ENCODE measurements around the gene METTL16.

Gene METTL16

DNA sequence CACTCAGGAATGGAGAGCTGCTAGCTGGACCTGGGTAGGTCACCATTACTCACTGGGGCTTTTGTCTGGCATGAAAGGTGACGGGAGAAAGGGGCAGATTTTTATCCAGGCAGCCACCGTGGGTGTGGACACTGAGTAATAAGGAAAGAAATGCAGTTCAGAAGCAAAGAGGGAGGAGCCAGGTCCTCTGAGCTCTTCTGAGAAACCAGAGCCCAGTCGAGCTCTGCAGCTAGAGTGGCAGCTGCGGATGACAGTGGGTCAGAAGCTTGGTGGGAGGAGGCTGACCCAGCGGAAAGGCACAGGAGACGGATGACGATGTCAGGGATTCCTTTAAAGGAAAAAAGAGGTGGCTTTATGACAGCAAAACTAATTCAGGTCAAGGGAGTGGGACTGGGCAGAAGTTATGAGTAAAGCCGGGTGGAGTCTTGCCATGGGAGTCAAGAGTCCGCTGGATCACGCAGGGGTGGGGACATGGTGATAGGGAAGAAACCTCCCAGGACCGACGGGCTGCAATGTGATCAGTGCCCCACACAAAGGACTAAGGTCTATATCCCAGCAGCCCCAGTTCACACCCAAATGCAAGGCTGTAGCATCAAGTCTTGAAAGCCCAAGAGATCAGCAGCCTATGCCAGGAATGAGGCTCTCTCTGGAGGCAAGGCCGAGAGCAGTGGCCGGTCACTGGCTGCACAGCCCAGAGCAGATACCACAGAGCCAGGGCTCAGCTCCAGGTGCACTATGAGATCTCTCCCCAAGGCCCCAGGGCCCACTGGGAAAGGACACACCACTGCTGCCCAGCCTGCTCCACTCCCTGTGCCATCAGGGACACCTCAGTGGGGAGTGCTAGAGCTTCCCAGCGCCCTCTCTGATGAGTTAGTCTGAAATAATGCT lies 104.5 kb downstream of the METTL16 start:
- no peak for DNase-seq

DNA sequence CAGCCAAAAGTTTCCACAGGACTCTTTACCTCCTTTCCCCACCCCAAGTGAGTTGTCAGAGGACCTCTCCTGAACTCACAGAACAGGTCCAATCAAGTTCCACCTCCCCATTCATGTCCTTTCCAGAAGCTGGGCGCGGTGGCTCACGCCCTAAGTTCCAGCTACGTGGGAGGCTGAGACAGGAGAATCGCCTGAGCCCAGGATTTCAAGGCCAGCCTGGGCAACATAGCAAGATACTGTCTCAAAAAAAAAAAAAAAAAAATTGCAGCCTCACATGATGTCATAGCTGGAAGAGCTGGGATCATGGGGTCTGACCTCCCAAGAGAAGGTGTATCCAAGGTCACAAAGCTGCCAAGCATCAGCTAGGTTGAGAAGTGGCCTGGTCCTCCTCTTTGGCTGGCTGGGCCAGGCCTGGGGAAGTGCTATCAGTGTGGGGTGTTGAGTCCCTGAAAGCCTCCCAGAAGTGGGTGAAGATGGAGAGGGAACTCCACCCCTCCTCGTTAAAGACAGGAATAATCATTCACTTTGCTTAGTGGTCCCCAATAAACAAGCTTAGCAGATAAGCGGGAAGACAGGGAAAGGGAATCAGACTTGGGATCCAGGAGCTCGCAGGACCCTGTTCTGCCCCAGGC lies 105.3 kb downstream of the METTL16 start:
- DNase-seq, result no peak

DNA sequence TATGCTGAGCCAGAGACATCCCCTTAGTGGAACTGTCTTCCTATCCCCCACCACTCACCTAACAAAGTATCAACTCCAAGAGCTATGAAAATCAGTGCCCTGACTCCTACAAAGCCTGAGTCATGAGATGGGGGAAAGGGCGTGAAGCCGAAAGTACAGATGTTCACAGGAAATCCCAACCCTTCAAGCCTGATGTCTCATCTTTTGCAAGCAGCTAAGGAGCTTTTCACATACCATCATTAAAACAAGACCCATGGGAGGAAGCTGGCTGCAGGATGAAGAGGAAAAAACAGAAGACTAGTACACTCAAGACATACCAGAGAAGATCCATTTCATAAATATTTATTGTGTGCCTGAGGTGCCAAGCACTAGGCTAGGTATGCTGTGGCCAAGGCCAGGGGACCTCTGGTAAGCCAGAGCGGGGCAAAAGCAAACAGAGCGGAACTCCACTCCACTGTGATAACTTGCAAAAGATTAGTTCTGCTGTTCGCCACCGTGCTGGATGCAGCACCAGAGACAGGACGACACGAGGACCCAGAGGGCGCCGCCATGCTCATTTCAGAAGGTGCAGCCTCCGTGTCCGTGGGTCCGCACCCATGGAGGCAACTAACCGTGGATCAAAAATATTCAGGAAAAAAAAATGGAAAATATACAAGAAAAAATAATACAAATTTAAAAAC lies 106.3 kb downstream of the METTL16 start:
- no peak for DNase-seq

DNA sequence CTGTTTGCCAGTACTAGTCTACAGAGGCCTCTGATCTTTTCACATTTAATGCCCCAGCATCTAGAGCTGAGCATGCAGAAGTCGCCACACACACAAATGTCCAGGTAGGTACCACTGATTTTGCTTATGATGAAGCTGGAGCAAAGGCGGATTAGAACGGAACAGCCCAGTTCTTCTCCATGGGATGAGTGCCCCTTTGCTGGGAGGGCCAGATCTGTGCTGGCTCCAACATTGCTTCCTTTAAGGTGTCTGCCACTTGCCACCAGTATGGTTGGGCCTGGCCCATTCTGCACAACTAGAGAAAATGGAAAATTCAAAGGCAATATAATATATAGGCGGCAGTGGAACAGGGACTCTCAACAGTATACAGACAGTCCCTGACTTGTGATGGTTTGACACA lies 108.6 kb downstream of the METTL16 start:
- no peak for DNase-seq

DNA sequence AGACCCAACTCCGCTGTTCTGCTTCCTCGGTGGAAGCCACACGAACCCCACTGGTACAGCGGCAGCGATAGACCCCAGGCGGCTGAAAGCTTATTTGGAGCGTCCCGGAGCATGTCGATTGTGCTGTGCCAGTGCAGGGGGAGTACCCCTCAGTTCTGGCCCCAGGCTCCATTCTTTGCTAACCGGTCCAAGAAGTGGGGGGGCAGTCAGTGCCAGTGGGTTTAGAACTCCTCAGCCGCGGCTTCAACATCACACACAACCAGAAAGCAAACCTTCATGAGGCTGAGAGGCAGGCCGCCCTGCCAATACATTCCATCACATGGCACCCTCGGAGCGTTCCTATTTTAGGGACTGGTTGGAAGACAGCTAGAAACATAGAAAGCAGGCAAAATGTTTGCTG lies 109.1 kb downstream of the METTL16 start:
- DNase-seq, result no peak

DNA sequence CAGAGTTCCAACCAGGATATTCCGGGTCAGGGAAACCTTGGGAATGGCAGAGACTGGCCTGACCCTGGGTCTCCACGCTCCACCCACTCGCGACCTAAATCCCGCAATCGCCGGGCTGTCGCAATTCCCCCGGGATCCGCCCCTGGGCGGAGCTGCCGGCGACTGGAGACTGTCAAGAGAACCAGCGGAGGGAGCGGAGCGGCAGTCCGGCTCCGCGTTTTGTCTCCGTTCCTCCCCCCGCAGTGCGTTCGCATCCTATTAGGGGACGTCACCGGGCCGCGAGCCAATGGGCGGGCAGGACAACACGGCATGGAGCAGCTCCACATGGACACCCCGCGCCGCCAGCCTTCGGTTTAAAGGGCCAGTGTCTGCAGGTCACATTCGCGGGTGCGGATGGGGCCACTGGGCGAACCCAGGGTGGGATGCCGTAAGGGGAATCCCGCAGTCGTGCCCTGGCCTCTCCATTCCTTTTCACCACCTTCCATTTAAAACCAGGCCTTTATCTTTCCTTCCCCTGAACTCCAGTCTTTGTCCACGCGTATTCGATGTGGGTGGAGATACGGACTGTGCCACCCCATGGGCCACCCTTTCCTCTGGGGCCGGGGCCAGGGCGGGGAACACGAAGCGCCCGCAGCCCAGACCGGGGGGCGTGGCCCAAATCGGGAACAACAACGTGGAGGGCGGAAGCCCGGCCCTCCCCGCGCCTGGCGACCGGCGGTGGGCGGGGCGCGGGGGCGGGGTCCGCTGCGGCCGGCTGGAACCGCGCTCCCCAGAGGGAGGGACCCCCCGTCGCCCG lies 110.1 kb downstream of the METTL16 start:
- peak; percentile 100 for DNase-seq

DNA sequence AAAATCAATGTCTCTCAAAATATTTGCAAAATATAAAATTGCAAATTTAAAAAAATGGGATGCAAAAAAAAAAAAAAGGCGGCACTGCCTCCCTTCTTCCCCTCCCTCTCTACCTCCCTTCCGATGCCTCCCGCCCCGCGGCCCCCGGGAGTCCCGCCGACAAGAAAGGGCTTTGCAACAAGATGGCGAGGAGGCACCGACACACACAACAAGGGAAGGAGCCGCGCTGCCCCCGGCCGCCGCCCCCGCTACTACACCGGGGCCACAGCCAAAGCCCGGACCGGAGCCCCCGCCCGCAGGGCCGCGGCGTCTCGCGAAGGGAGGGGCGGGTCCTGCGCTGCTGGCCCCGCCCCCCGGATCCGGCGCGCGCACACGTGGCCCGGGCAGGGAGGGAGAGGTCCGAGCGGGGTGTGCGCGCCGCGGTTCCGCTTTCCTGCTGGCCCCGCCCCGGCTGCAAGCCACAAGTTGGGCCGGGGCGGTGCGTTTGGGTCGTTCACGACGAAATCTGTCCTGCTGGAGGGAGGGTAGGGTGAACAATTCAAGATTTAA lies 110.7 kb downstream of the METTL16 start, which contains the start of gene MNT:
Gene MNT, minus strand, starts transcription at position 184 of the 549 bp plus-strand sequence. CDS start 348 bp downstream, outside the sequence.
- peak; percentile 94 for DNase-seq

DNA sequence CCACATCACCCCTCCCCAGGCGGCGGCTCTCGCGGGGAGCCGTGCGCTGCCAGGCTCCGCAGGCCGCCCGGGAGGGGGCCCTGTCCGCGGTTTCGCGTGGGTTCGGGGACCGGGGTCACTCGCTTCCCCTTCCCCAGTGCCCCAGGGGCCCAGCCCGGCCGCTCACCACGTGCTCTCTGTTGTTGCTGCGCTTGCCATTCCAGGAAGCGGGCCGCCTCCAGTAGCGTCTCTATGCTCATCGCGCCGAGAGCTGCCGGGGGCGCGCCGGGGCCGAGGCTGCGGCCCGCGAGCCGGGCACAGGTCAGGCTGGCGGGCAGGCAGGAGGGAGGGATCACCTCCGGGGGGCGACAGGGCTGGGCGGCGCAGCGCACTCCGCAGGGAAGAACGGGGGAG lies 111.2 kb downstream of the METTL16 start:
- DNase-seq, result peak; percentile 67

DNA sequence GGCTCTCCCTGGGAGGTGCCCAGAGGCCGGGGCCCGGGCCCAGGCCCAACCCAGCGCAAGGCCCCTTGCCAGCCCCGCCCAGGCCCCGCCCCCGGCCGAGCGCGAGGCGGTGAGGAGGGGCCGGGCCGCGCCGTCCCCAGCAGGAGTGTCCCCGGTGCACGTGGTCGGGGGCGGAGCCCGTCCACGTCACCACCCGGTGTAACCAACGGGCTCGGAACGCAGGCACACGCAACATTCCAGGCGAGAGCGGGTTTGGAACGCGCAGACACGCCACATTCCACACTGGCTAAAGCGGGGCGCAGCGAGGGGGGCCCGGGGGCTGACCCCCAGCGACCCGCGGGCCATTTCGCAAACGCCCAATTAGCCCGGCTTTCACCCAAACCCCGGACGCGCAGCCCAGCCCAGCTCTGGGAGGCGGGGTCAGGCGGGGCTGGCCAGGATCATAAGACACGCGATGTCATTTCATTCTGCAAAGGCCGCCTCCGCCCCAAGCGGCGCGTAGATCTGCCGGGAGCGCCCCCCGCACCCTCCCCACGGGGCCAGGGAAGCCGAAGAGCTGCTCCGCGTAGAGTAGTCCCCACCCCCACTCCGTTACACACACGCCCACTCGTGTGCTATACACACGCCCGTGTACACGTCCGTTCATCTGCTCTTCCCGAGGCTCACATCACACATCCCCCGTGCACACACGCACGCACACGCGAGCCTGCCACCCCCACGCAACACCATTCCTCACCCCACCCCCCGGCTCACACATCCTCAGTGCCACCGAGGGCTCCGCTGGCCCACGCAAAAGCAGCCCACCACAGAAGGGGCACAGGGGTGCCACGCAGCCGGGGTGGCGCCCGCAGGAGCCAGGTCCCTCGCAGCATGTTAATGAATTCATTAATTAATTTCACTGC lies 111.9 kb downstream of the METTL16 start:
- peak; percentile 96 for DNase-seq

DNA sequence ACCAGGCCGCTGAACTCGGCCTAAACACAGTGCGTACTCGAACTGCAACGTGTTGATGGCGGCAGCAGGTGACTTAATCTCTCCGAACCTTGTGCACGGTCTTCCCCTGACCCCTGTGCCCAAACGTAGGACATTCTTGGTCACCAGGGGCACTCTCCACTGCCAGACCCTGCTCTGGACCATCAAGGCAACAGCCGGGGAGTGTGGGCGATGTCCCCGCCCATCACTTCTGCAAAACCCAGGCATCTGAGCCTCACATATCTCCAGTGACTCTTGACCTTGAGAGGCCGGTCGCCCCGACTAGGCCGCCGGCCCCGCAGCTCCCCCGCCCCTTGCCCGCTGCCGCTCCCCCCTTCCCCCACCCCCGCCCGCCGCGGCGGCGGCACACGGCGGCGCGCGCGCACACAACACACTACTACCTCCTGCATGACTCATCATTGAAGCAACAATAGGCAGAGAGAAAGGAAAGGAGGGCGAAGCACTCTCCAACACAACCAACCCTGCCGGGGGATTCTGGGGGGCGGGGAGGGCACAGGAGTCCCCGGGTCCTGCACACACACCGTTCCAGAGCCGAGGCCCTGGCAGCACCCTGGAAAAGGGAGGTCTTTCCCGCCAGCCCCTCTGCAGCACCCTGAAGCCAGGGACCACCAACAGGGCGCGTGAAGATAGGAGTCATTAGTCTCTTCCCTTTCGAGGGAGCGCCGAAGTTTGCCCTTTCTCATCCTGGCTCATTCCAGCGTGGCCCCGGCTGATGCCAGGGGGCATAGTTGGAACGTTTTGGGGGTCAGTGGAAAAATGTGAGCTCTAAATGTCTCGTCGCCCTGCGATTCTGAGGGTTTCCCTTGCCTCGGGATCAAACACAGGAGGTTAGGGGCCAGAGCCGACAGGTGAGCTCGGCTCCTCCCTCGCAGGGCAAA lies 112.8 kb downstream of the METTL16 start:
- DNase-seq, result peak; percentile 76

DNA sequence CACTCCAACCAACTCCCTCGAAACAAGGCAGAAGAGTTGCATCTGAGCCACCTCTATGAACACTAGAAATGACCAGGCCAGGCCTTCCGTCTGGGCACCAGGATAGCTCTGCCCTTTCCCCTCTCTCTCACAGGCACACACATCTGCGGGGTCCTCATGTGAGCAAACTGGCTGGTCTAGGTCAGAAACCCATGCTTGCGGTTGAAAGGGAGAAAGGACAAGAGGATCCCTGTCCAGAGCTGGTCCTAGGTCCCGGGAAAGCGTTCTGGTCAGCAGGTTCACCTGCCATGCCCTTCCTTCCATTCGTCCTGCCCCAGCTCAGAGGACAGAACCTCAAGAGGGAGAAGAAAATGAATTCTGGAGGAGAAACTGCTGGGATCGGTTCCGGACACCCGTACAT lies 113.5 kb downstream of the METTL16 start:
- DNase-seq, result no peak

DNA sequence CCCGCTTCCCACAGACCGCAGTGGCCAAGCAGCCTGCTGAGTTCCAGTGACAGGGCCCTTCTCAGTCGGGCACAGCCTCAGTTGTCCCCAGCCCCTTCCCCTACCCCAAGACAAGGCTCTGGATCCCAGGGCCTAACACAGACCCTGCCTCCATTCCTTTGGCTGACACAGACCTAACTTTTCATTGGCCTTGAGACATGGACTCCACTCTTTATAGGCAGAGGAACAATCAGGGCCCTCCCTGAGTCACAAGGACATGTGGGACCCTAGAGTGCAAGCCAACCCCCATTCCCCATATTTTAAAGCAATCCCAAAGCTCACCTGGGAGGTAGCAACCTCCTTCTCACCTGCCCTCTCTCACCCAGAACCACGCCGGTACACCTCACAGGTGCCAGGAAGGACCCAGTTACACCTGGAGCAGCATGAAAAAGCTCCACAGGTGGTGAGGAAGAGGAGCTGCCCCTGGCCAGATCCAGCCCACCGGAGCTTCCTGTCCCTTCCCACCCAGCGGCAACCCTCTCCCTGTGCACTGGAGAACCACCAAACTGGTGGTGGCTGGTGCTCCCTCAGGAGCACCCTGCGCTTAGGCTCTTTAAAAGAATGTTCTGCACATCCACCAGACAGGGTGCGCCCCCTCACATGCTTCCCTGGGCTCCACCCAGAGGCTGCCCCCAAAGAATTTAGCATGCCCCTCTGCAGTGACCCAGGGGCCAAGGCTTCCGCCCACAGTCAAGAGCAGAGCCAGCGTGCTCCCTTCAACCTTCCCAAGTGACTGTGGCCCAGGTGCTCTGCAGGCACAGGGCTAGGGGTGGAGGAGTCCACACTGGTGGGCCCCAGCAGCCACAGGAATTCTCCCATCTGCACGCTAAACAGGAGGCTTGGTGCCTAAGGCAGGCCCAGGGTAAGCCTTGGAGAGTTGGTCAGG lies 114.2 kb downstream of the METTL16 start:
- DNase-seq, result no peak

DNA sequence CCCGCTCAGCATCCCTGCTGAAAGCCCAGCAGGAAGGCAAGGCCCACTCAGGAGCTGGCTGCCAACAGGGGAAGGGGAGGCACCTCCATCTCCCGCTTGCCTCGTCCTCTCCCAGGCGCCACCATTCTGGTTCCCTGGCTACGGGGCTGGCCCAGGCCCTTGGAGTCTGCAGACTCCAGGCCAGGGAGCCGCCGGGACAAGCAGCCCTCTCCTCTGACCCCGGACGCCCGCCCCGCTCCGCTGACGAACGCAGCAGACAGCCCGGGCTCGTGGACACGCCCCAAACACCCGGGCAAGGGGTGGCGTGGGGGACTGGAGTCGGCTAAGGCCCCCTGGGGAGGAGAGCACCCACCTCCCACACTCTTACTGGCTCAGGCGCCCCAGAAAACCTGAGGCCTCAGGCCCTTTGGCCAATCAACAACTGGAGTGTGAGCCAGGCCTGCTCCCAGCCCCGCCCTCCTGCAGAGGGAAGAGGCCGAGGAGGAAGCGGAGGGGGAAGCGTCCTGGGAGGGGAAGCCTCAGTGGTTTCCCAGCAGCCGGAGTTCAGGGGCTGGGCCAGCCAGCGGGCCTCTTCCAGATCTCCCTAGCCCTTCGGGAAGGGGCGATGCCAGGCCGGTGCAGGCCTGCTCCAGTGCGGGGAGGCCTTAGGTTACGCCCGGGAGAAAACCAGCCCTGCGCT lies 115.0 kb downstream of the METTL16 start:
- DNase-seq, result peak; percentile 63

DNA sequence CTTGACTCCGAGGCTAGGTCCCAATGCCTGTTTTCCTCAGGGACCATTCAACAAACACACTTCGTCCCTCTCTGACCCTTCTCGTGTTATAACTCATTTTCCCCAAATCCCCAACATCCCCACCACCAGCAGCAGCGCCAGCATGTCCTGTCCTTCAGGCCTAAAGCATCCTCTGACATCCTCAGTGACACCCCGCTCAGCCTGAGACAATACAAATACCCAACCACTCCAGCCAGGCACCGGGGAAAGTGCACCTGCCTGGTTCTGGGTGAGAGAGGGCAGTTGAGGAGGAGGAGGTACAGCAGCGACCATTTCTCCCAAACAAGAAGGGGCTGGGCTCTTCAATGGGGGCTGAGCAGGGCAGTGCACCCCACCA lies 115.5 kb downstream of the METTL16 start:
- DNase-seq, result no peak

DNA sequence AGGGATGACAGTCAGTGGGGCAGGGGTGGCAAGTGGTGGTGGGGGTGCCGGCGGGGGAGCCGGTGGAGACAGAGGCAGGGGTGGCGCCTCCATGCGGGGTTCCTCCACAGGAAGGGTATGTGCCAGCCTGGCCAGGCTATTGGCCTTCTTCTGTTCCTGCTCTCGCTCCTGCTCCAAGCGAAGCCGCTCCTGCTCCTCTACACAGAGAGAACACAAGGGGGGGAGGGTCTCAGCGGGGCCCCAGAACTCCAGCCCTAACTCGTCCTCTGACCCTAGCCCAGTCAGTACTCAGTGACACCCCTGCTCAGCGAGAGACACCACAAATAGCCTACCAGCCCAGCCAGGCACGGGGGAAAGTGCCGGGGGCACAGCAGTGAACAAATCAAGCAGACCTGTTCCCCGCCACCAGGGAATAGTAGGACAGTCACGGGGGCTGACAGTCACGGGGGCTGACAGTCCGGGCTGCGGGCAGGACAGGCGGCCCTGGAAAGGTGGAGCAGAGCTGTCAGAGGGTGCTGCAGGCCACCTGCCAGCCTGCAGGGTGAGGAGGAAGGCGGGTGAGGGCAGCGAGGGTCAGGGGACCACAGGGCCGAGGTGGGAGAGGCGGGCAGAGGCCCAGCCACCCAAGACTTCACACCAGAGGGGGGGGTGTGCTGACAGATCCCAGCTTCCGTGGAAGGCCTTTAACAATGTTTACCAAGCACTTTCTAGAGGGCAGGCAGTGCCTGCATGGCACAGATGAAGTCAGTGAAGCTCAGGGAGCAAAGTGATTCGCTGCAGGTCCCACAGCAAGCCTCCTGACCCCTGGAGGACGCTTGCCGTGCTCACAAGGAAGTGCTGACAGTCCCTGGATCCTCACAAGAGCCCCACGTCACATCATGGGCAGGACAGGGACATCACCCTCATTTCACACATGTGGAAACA lies 116.2 kb downstream of the METTL16 start:
- no peak for DNase-seq

DNA sequence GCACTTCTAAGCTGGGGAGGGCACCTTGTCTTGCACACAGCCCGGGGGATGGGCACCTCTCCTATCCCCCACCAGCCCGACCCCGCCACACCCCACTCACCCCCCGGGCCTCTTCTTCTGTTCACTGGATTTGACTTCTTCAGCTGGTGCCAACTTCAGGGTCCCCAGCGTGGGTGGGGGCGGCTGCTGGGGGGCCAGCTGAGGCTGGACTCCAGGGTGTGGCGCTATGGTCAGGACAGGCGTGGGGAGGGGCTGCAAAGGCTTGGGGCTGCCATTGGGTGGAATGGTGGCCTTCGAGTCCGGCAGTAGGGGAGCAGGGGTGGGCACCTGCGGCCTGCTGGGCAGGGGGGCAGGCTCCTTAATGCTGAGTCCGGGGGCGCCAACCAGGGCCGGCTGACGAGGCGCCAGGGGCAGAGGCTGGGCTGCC lies 116.9 kb downstream of the METTL16 start:
- DNase-seq, result no peak
